ENCODE measurements around the gene ADAMTSL3. TPM values are rescaled to one million over a fixed set of nuclear protein-coding genes. Genes with fewer than 3 reads are reported as not detected.

The ADAMTSL3 gene
- total and polyA plus RNA-seq, 2 of the 8 experiments (the other 6 are each of a cell fraction or from before 2014, with no cell fraction given) = 0.35 to 1.4 TPM

DNA sequence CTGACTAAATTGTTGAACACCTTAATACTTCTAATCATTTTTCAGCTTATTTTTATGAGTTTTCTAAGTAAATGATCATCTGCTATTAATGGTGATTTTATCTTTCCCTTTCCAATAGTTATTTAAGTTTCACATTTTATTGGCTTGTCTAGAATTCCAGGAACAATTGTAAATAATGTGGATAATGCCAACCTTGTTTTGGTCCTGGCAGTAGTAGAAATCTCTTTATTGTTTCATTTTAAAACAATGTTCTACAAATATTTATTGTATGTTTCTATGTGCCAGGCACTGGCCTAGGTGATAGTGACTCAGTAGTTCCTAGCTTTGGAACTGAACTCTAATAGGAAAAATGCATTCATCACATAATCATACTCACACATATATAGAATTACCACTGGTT lies 264.1 kb downstream of the ADAMTSL3 start (continued):
- no peak for TF ChIP-seq RNF2 (IDR thresholded peaks at IDR 0.05; ENCODE audit: borderline replicate concordance, low read depth, low read length, missing control alignments, poor library complexity, severe bottlenecking)
- TF ChIP-seq RXRA (IDR thresholded peaks at IDR 0.05; ENCODE audit: insufficient read depth, low read depth, low read length) = no peak
- no peak for TF ChIP-seq HDAC2 (IDR thresholded peaks at IDR 0.05; ENCODE audit: borderline replicate concordance in 1 of 2, low read depth in 2 of 2, low read length in 2 of 2)
- TF ChIP-seq TAF1 (IDR thresholded peaks at IDR 0.05; ENCODE audit: low read depth, low read length) = no peak
- no peak for TF ChIP-seq SRF (IDR thresholded peaks at IDR 0.05; ENCODE audit: low read depth, low read length)
- TF ChIP-seq, protein P1, sequence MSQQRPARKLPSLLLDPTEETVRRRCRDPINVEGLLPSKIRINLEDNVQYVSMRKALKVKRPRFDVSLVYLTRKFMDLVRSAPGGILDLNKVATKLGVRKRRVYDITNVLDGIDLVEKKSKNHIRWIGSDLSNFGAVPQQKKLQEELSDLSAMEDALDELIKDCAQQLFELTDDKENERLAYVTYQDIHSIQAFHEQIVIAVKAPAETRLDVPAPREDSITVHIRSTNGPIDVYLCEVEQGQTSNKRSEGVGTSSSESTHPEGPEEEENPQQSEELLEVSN (IDR thresholded peaks at IDR 0.05) = no peak
